ENCODE measurements around the gene LAMA2. TPM values are rescaled to one million over a fixed set of nuclear protein-coding genes. Genes with fewer than 3 reads are reported as not detected.

Gene LAMA2
- total RNA-seq, 1 experiment from 2014 or later, result 4.2 TPM

- Mint-ChIP-seq H3K36me3 (ENCODE audit: insufficient read depth in 1 of 3, low read depth in 3 of 3) (no peaks in the 10 kb centered on the region), H3K4me3 (no peak overlapping the region), H3K27ac (no peak overlapping the region), H3K27me3 (ENCODE audit: low read depth) (no peaks in the 10 kb centered on the region), H3K9me3 (no peaks in the 10 kb centered on the region), H3K4me1 (peaks cover 11% of the 10 kb centered on the region in 2 experiments)
- Histone ChIP-seq H3K4ac (ENCODE audit: low read depth, low read length) (no peak overlapping the region), H4K20me1 (ENCODE audit: control insufficient read depth, insufficient read depth, insufficient read length) (no peaks in the 10 kb centered on the region), H3K27ac (ENCODE audit: insufficient read length, low read depth, low read length) (no peak overlapping the region), H4K5ac (ENCODE audit: insufficient read length, low read depth, low read length) (no peak overlapping the region), H2AK5ac (ENCODE audit: insufficient read length, low read length) (no peak overlapping the region), H2BK20ac (ENCODE audit: low read depth, low read length, poor library complexity, severe bottlenecking) (no peak overlapping the region), H3K4me1 (ENCODE audit: insufficient read depth, low read length) (no peaks in the 10 kb centered on the region), H2BK12ac (ENCODE audit: insufficient read length, low read depth, low read length) (no peak overlapping the region), H2BK5ac (ENCODE audit: insufficient read length, low read length) (no peak overlapping the region), H3K79me1 (ENCODE audit: insufficient read depth, low read depth, low read length, poor library complexity, severe bottlenecking) (no peaks in the 10 kb centered on the region), H3K9ac (ENCODE audit: extremely low read depth, insufficient read length, low read length) (no peak overlapping the region), H3T11ph (ENCODE audit: low read length) (no peak overlapping the region), H3K27me3 (ENCODE audit: insufficient read depth, low read length) (no peaks in the 10 kb centered on the region), H3K23ac (ENCODE audit: insufficient read length, low read depth, low read length) (no peak overlapping the region), H4K8ac (replicated peaks; ENCODE audit: insufficient read length, low read depth, low read length) (no peak overlapping the region), H3K9me3 (ENCODE audit: control insufficient read depth, low read depth, low read length) (no peaks in the 10 kb centered on the region), H3K23me2 (ENCODE audit: insufficient read length, low read depth, low read length, poor library complexity, severe bottlenecking) (no peaks in the 10 kb centered on the region), H3K18ac (ENCODE audit: insufficient read length, low read depth, low read length) (no peak overlapping the region), H3K79me2 (ENCODE audit: insufficient read depth, low read length) (no peaks in the 10 kb centered on the region), H3K14ac (ENCODE audit: insufficient read depth, low read length) (no peak overlapping the region), H2BK15ac (ENCODE audit: low read depth, low read length) (no peak overlapping the region), H3K56ac (ENCODE audit: insufficient read length, low read depth, low read length) (no peak overlapping the region), H3K4me2 (ENCODE audit: insufficient read depth, insufficient read length, low read length) (no peak overlapping the region), H4K91ac (ENCODE audit: insufficient read length, low read depth, low read length) (no peak overlapping the region), H2AFZ (ENCODE audit: low read length) (no peak overlapping the region), H2BK120ac (ENCODE audit: low read depth, low read length, poor library complexity, severe bottlenecking) (no peak overlapping the region)
- no peak for DNase-seq
- TF ChIP-seq CTCF (conservative IDR thresholded peaks at IDR 0.05), result no peak
- no CpG with 5 or more reads among the region's 2 CpGs for WGBS (ENCODE audit: extremely low coverage, insufficient read length, low lambda C conversion rate)
Observed at GRCh38 chr6:129360682-129360955, 477.7 kb downstream of the LAMA2 start.
